WTC11 (cell line): ENCODE data around the gene RFC4.

Source experiments
- CTCF ChIP-seq: fragments of 200-600 bp; IDR thresholded peaks from 2 replicates; pipeline ENCODE4 v1.8.0; 2022; ENCODE audit warnings: antibody characterized with exemption
- E2F5 ChIP-seq: sonication (generic); formaldehyde crosslinking; IDR thresholded peaks from 2 replicates; pipeline ENCODE4 v1.8.1; 2022; ENCODE audit warnings: mild to moderate bottlenecking, moderate library complexity, missing genetic modification reagents
- ETV6 ChIP-seq: sonication (generic); formaldehyde crosslinking; IDR thresholded peaks from 2 replicates; pipeline ENCODE4 v1.8.1; 2022; ENCODE audit warnings: mild to moderate bottlenecking, missing genetic modification reagents
- FOXP1 ChIP-seq: sonication (generic); formaldehyde crosslinking; IDR thresholded peaks from 2 replicates; pipeline ENCODE4 v1.8.0; 2022; ENCODE audit warnings: missing genetic modification reagents, mild to moderate bottlenecking, moderate library complexity, borderline replicate concordance
- IRF2 ChIP-seq: sonication (generic); formaldehyde crosslinking; IDR thresholded peaks from 2 replicates; pipeline ENCODE4 v1.8.0; 2022; ENCODE audit warnings: low read depth, missing genetic modification reagents, borderline replicate concordance
- JUN ChIP-seq: sonication (generic); formaldehyde crosslinking; IDR thresholded peaks from 2 replicates; pipeline ENCODE4 v1.8.0; 2023; ENCODE audit warnings: mild to moderate bottlenecking, missing genetic modification reagents
- MAX ChIP-seq: sonication (generic); formaldehyde crosslinking; IDR thresholded peaks from 2 replicates; pipeline ENCODE4 v1.8.0; 2022; ENCODE audit warnings: mild to moderate bottlenecking, missing genetic modification reagents
- ZNF121 ChIP-seq: sonication (generic); formaldehyde crosslinking; IDR thresholded peaks from 2 replicates; pipeline ENCODE4 v1.8.0; 2023; ENCODE audit warnings: missing genetic modification reagents
- ZNF512 ChIP-seq: sonication (generic); formaldehyde crosslinking; IDR thresholded peaks from 2 replicates; pipeline ENCODE4 v1.8.1; 2022; ENCODE audit warnings: missing genetic modification reagents, borderline replicate concordance

- TF ChIP-seq ZNF512 (CRISPR knock-in tag) (no peak), JUN (CRISPR knock-in tag) (no peak), CTCF (no peak), E2F5 (CRISPR knock-in tag) (no peak), FOXP1 (CRISPR knock-in tag) (no peak), IRF2 (CRISPR knock-in tag) (no peak), MAX (CRISPR knock-in tag) (no peak), ETV6 (CRISPR knock-in tag) (no peak), ZNF121 (CRISPR knock-in tag) (no peak)
Measured at GRCh38 chr3:186743666-186744065, 62.6 kb downstream of the RFC4 start.
